Gastrocnemius medialis (tissue), 4 donors: ENCODE measurements around the gene TMEM185A. TPM values are rescaled to one million over a fixed set of nuclear protein-coding genes. Genes with fewer than 3 reads are reported as not detected.

Source experiments
- total RNA-seq, 4 donors: library from RNA; depleted of rRNA; stranded (reverse); fragments of >200 nt; gene quantifications; one replicate each; pipeline versions ENCODE4 v1.1.0 to v1.2.3, GENCODE V29; 2016

Gene TMEM185A
- total RNA-seq, 4 donors from 2014 or later: 4.4 to 8.5 (median 7.7) TPM

Other genes starting within 250 kb of the TMEM185A start
- 10 to 100 TPM; 28.4 to 44.2 (median 33.7) TPM for gene IDS, start 126.5 kb downstream of the TMEM185A start, total RNA-seq
- gene EOLA1, start 90.8 kb downstream of the TMEM185A start, total RNA-seq: 10 to 100 TPM in 3 of 4 donors, 1 to 10 TPM in 1; 9.3 to 17.5 (median 12.1) TPM
- not detected for gene HSFX3, start 81.9 kb downstream of the TMEM185A start, total RNA-seq
- not detected for gene MAGEA9B, start 44.3 kb downstream of the TMEM185A start, total RNA-seq
- 1 to 10 TPM in 1 of 4 donors, under 1 TPM in 2, not detected in 1; 0.36 to 2.0 (median 0.49) TPM for gene HSFX2, start 36.5 kb downstream of the TMEM185A start, total RNA-seq
- not detected for gene MAGEA11, start 80.3 kb upstream of the TMEM185A start, total RNA-seq
- under 1 TPM in 2 of 4 donors, not detected in 2; 0.42 to 0.46 TPM for gene HSFX1, start 142.3 kb upstream of the TMEM185A start, total RNA-seq
- gene MAGEA9, start 150.1 kb upstream of the TMEM185A start, total RNA-seq: not detected
- not detected for gene MAGEA8, start 249.4 kb upstream of the TMEM185A start, total RNA-seq